DOHH2 (cell line): Measurements from ENCODE around the gene ITGA11.

Experiments
- H3F3A ChIP-seq: fragments of 200-600 bp; sonication (generic), shearing (Covaris generic); 2 replicates; pipeline ENCODE4 v1.6.0; 2016; ENCODE audit warnings: antibody characterized with exemption, mild to moderate bottlenecking; ENCODE audit not compliant: control insufficient read depth, insufficient read depth
- H3K27ac ChIP-seq: fragments of 200-600 bp; sonication (generic); 2 replicates; pipeline ENCODE4 v1.5.1; 2014; ENCODE audit warnings: low read depth, mild to moderate bottlenecking, low read length, moderate library complexity
- H3K27me3 ChIP-seq: fragments of 200-600 bp; sonication (generic); 2 replicates; pipeline ENCODE4 v1.6.1; 2014; ENCODE audit warnings: mild to moderate bottlenecking, low read length, mixed read lengths; ENCODE audit not compliant: control insufficient read depth
- H3K36me3 ChIP-seq: fragments of 200-600 bp; sonication (generic); 2 replicates; pipeline ENCODE4 v1.6.1; 2014; ENCODE audit warnings: mild to moderate bottlenecking, low read length, moderate library complexity, mixed read lengths; ENCODE audit not compliant: control insufficient read depth
- H3K4me1 ChIP-seq: fragments of 200-600 bp; sonication (generic); 2 replicates; pipeline ENCODE4 v1.6.1; 2014; ENCODE audit warnings: mild to moderate bottlenecking, low read length, mixed read lengths; ENCODE audit not compliant: control insufficient read depth
- H3K4me2 ChIP-seq: fragments of 200-600 bp; sonication (generic); 2 replicates; pipeline ENCODE4 v1.6.0; 2014; ENCODE audit warnings: mild to moderate bottlenecking, low read length, moderate library complexity
- H3K4me3 ChIP-seq: fragments of 200-600 bp; sonication (generic); 2 replicates; pipeline ENCODE4 v1.5.1; 2014; ENCODE audit warnings: mild to moderate bottlenecking, low read length, mixed read lengths
- H3K79me2 ChIP-seq: fragments of 200-600 bp; sonication (generic); 2 replicates; pipeline ENCODE4 v1.6.1; 2014; ENCODE audit warnings: mild to moderate bottlenecking, low read length, mixed read lengths; ENCODE audit not compliant: control insufficient read depth
- H3K9me2 ChIP-seq: fragments of 200-600 bp; sonication (generic); replicated peaks from 2 replicates; pipeline ENCODE4 v1.6.1; 2014; ENCODE audit warnings: mild to moderate bottlenecking, low read length, mixed read lengths; ENCODE audit not compliant: control insufficient read depth
- H3K9me3 ChIP-seq: fragments of 200-600 bp; sonication (generic); 2 replicates; pipeline ENCODE4 v1.6.1; 2014; ENCODE audit warnings: antibody characterized with exemption, low read length, mixed read lengths; ENCODE audit not compliant: control insufficient read depth, insufficient read depth
- H4K20me1 ChIP-seq: fragments of 200-600 bp; sonication (generic); 2 replicates; pipeline ENCODE4 v1.6.0; 2014; ENCODE audit warnings: low read depth, mild to moderate bottlenecking, antibody characterized with exemption, low read length, moderate library complexity; ENCODE audit not compliant: control insufficient read depth, insufficient read depth
- EZH2phosphoT487 ChIP-seq: fragments of 200-600 bp; sonication (generic); IDR thresholded peaks from 2 replicates; pipeline ENCODE4 v1.6.1; 2017; ENCODE audit warnings: borderline replicate concordance, mild to moderate bottlenecking, antibody characterized with exemption, low read length, moderate library complexity, mixed read lengths
- TF ChIP-seq, protein P1 (sequence below): fragments of 200-600 bp; sonication (generic); IDR thresholded peaks from one replicate; pipeline ENCODE4 v1.5.1; 2014; ENCODE audit warnings: antibody characterized with exemption, mild to moderate bottlenecking, low read depth, low read length; ENCODE audit not compliant: poor library complexity, severe bottlenecking

ITGA11 gene

DNA sequence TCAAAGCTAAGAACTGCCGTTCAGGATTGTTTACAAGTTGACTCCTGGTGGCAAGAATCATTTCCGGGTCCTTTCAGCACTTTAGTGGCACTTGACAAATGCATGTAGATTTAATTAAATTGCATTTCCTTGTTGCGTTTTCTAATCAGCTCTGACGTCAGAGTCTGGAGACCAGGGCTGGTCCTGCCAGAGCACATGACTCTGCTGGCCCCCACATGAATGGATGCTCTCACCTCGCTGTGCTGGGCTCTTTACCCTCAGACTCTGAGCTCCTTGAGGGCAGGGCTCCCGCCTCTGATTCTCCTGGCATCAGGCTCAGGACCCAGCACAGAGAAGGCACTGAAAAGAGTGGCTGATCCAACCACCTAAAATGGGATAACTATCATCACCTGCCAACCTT is 85.0 kb downstream of the ITGA11 start:
- Histone ChIP-seq H3F3A (no peaks in the 10 kb centered on the region), H3K9me2 (no peaks in the 10 kb centered on the region), H3K79me2 (no peaks in the 10 kb centered on the region), H3K27ac (no peak overlapping the region), H3K4me3 (no peak overlapping the region), H3K4me2 (no peak overlapping the region), H3K4me1 (no peaks in the 10 kb centered on the region), H3K9me3 (no peaks in the 10 kb centered on the region), H3K27me3 (peaks cover 13% of the 10 kb centered on the region), H3K36me3 (no peaks in the 10 kb centered on the region), H4K20me1 (no peaks in the 10 kb centered on the region)
- TF ChIP-seq EZH2phosphoT487 = no peak
- TF ChIP-seq, protein P1, sequence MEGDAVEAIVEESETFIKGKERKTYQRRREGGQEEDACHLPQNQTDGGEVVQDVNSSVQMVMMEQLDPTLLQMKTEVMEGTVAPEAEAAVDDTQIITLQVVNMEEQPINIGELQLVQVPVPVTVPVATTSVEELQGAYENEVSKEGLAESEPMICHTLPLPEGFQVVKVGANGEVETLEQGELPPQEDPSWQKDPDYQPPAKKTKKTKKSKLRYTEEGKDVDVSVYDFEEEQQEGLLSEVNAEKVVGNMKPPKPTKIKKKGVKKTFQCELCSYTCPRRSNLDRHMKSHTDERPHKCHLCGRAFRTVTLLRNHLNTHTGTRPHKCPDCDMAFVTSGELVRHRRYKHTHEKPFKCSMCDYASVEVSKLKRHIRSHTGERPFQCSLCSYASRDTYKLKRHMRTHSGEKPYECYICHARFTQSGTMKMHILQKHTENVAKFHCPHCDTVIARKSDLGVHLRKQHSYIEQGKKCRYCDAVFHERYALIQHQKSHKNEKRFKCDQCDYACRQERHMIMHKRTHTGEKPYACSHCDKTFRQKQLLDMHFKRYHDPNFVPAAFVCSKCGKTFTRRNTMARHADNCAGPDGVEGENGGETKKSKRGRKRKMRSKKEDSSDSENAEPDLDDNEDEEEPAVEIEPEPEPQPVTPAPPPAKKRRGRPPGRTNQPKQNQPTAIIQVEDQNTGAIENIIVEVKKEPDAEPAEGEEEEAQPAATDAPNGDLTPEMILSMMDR = no peak

DNA sequence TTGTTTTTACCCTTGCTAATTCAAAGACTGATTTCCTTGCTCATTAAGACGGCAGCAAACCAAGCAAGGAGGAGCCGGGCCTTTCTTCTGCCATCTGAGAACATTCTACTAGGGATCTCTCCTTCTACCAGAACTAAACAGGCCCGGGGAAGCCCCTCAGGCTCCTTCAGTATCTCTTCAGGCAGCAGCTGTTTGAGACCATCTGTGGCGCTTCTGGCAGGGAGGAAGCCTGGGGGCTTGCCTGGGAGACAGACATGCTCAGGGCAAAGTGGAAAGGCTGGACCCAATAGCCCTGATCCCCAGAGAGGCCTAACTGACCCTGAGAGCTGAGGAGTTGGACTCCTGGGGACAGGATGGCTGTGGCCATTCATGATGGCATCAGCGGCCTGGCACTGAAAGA is 86.5 kb downstream of the ITGA11 start:
- peaks cover 22% of the 10 kb centered on the region for H3K27me3 ChIP-seq
- no peaks in the 10 kb centered on the region for H3F3A ChIP-seq
- H4K20me1 ChIP-seq = no peaks in the 10 kb centered on the region
- H3K4me1 ChIP-seq = no peaks in the 10 kb centered on the region
- no peaks in the 10 kb centered on the region for H3K9me2 ChIP-seq
- no peak overlapping the region for H3K27ac ChIP-seq
- no peaks in the 10 kb centered on the region for H3K79me2 ChIP-seq
- H3K36me3 ChIP-seq = no peaks in the 10 kb centered on the region
- no peak overlapping the region for H3K4me2 ChIP-seq
- no peak overlapping the region for H3K4me3 ChIP-seq
- TF ChIP-seq EZH2phosphoT487 = no peak
- H3K9me3 ChIP-seq = no peaks in the 10 kb centered on the region

DNA sequence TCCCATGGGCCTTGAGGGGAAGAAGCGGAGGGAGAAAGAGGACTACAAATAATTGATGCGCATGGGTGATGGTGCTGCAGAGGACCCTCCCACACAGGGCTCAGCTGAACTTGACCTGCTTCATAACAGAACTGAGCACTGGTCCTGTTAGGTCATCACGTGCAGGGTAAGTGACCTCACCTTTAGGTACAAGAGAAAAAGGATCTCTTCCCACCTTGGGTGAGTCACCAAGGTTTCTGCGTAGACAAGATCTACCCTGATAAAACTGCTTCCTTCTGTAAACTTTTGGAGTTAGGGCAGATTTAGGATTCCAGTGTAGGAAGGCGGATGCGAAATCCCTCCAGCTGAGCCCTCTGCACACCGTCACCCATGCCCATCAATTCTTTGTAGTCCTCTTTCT is 87.4 kb downstream of the ITGA11 start:
- no peak for TF ChIP-seq EZH2phosphoT487
- TF ChIP-seq, protein P1 = no peak
- H3K9me2 ChIP-seq = no peaks in the 10 kb centered on the region
- no peaks in the 10 kb centered on the region for H3K9me3 ChIP-seq
- H3K4me3 ChIP-seq = no peak overlapping the region
- H3K36me3 ChIP-seq = no peaks in the 10 kb centered on the region
- no peaks in the 10 kb centered on the region for H3K4me1 ChIP-seq
- H3K27me3 ChIP-seq = peaks cover 22% of the 10 kb centered on the region
- H3F3A ChIP-seq = no peaks in the 10 kb centered on the region
- H3K4me2 ChIP-seq = no peak overlapping the region
- no peaks in the 10 kb centered on the region for H3K79me2 ChIP-seq
- H3K27ac ChIP-seq = no peak overlapping the region
- H4K20me1 ChIP-seq = no peaks in the 10 kb centered on the region

- Histone ChIP-seq H3K27me3 (peaks cover 22% of the 10 kb centered on the region), H3K27ac (no peak overlapping the region), H3K36me3 (no peaks in the 10 kb centered on the region), H3K4me3 (no peak overlapping the region), H3K9me2 (no peaks in the 10 kb centered on the region), H3K4me2 (no peak overlapping the region), H3F3A (no peaks in the 10 kb centered on the region), H3K4me1 (no peaks in the 10 kb centered on the region), H3K79me2 (no peaks in the 10 kb centered on the region), H4K20me1 (no peaks in the 10 kb centered on the region), H3K9me3 (no peaks in the 10 kb centered on the region)
- TF ChIP-seq, protein P1 = no peak
- no peak for TF ChIP-seq EZH2phosphoT487
Observed at GRCh38 chr15:68343579-68344225, 88.3 kb downstream of the ITGA11 start.
